PC-3 (cell line): ENCODE data around the gene THSD7A. TPM values are rescaled to one million over a fixed set of nuclear protein-coding genes. Genes with fewer than 3 reads are reported as not detected.

Experiments
- ATAC-seq: fragments of 200-7000 bp; cut with Tn5 transposase; 2 replicates; pipeline ENCODE4 v1.9.1; 2020; ENCODE audit warnings: mild to moderate bottlenecking, moderate library complexity
- Bru-seq: library from RNA; stranded (reverse); fragments of 400-500 nt; gene quantifications from one replicate; lab custom pipeline; 2021; lab: Mats Ljungman, UMichigan
- BruChase-seq, 2 experiments: library from RNA; stranded (reverse); fragments of 400-500 nt; gene quantifications; one replicate each; lab custom pipeline; 2021; lab: Mats Ljungman, UMichigan
- BruUV-seq: library from RNA; stranded (reverse); fragments of 400-500 nt; replicated peaks from 2 replicates; lab custom pipeline; 2021; lab: Mats Ljungman, UMichigan
- CTCF ChIA-PET: fragments of 300-600 bp; sonication (Branson Sonifier 250); formaldehyde crosslinking; loops from one replicate; lab custom pipeline; 2022; ENCODE audit warnings: antibody characterized with exemption; lab: Charles Lee
- POLR2A ChIA-PET: fragments of 300-600 bp; sonication (Branson Sonifier 250); formaldehyde crosslinking; loops from one replicate; lab custom pipeline; 2022; ENCODE audit warnings: antibody characterized with exemption; ENCODE audit not compliant: unreplicated experiment; lab: Charles Lee
- DNase-seq: peaks from one replicate; pipeline ENCODE4 v3.0.0-alpha.2; 2015
- H2AFZ ChIP-seq: fragments of 300-600 bp; sonication (generic); 2 replicates; pipeline ENCODE4 v1.6.0; 2016; ENCODE audit warnings: antibody characterized with exemption, low read length
- H3F3A ChIP-seq: fragments of 300-600 bp; sonication (generic); one replicate; pipeline ENCODE4 v1.6.0; 2017; ENCODE audit warnings: antibody characterized with exemption, low read length, control low read depth, mild to moderate bottlenecking; ENCODE audit not compliant: unreplicated experiment
- H3K27ac ChIP-seq: fragments of 300-600 bp; sonication (generic); 2 replicates; pipeline ENCODE4 v1.5.1; 2016; ENCODE audit warnings: mild to moderate bottlenecking, low read length
- H3K27me3 ChIP-seq: fragments of 300-600 bp; sonication (generic); 2 replicates; pipeline ENCODE4 v1.6.1; 2016; ENCODE audit warnings: low read length, mixed read lengths
- H3K36me3 ChIP-seq: fragments of 300-600 bp; sonication (generic); 2 replicates; pipeline ENCODE4 v1.6.1; 2016; ENCODE audit warnings: low read depth, mixed run types, low read length, mixed read lengths
- H3K4me1 ChIP-seq: fragments of 300-600 bp; sonication (generic); 2 replicates; pipeline ENCODE4 v1.5.1; 2016; ENCODE audit warnings: low read length; ENCODE audit not compliant: insufficient read depth
- H3K4me2 ChIP-seq: fragments of 300-600 bp; sonication (generic); 2 replicates; pipeline ENCODE4 v1.6.0; 2016; ENCODE audit warnings: low read length
- H3K4me3 ChIP-seq: fragments of 300-600 bp; sonication (generic); 2 replicates; pipeline ENCODE4 v1.5.1; 2016; ENCODE audit warnings: mild to moderate bottlenecking, low read length, mixed read lengths
- H3K79me2 ChIP-seq: fragments of 300-600 bp; sonication (generic); 2 replicates; pipeline ENCODE4 v1.6.1; 2017; ENCODE audit warnings: low read length, mixed read lengths
- H3K9ac ChIP-seq: fragments of 300-600 bp; sonication (generic); 2 replicates; pipeline ENCODE4 v1.6.0; 2016; ENCODE audit warnings: mild to moderate bottlenecking, low read length
- H3K9me2 ChIP-seq: fragments of 300-600 bp; sonication (generic); replicated peaks from 2 replicates; pipeline ENCODE4 v1.6.1; 2016; ENCODE audit warnings: mixed run types, low read length, mixed read lengths
- H3K9me3 ChIP-seq: fragments of 300-600 bp; sonication (generic); 2 replicates; pipeline ENCODE4 v1.6.1; 2016; ENCODE audit warnings: low read length, mixed read lengths
- H4K20me1 ChIP-seq: fragments of 300-600 bp; sonication (generic); 2 replicates; pipeline ENCODE4 v1.6.1; 2016; ENCODE audit warnings: low read length, mixed read lengths
- CTCF ChIP-seq: fragments of 300-600 bp; sonication (generic); conservative IDR thresholded peaks from 2 replicates; pipeline ENCODE4 v1.5.1; 2017; ENCODE audit warnings: antibody characterized with exemption, low read depth, mild to moderate bottlenecking, low read length
- EZH2 ChIP-seq: fragments of 300-600 bp; sonication (generic); IDR thresholded peaks from one replicate; pipeline ENCODE4 v1.6.1; 2017; ENCODE audit warnings: antibody characterized with exemption, mild to moderate bottlenecking, low read length; ENCODE audit not compliant: unreplicated experiment
- EZH2phosphoT487 ChIP-seq: fragments of 300-600 bp; sonication (generic); IDR thresholded peaks from 2 replicates; pipeline ENCODE4 v1.6.1; 2018; ENCODE audit warnings: mild to moderate bottlenecking, antibody characterized with exemption, low read length, borderline replicate concordance
- intact Hi-C: fragments of 100-400 bp; cut with micrococcal nuclease; formaldehyde crosslinking; loops from 2 replicates; pipeline ENCODE4 v1.9.0; 2023
- long read RNA-seq: library from polyadenylated mRNA; unstranded; transcript quantifications from one replicate; pipeline ENCODE4 v2.0.0, GENCODE V29; 2021; ENCODE audit not compliant: unreplicated experiment
- total RNA-seq: library from RNA; depleted of rRNA; stranded (reverse); fragments of >200 nt; gene quantifications from 2 replicates; pipeline ENCODE4 v1.2.3, GENCODE V29; 2014; rRNA removed

The THSD7A gene
- 0.04 and 0.06 TPM in 2 replicates for total RNA-seq
- percentile 40 among the genes with signal in this experiment for Bru-seq, nascent RNA
- percentile 34 among the genes with signal in this experiment for BruChase-seq, experiment 1, labeled RNA remaining after a 6-hour chase
- BruChase-seq, experiment 2, labeled RNA remaining after a 2-hour chase: percentile 45 among the genes with signal in this experiment
- long read RNA-seq, partial matches to known transcripts: 2 of 4 reads
- long read RNA-seq, other reads (novel, unspliced or antisense): 2 of 4 reads

GRCh38 chr7:11831736-11832495 is at the start of gene THSD7A:
TSS of gene THSD7A (minus strand) at chr7:11832198. CDS start at chr7:11831946, 252 bp downstream.
- Histone ChIP-seq H3K4me3 (peak within 1 kb of the TSS; percentile 76), H3F3A (no peaks in the 10 kb centered on the region), H3K9ac (no peak within 1 kb of the TSS; the same call in 1 of the 2 replicates), H3K9me2 (no peaks in the 10 kb centered on the region), H3K4me2 (peak within 1 kb of the TSS; percentile 93), H3K27ac (no peak within 1 kb of the TSS), H3K79me2 (no peaks in the 10 kb centered on the region), H3K4me1 (no peaks in the 10 kb centered on the region), H2AFZ (peak within 1 kb of the TSS; percentile 86), H3K27me3 (no peaks in the 10 kb centered on the region), H4K20me1 (no peaks in the 10 kb centered on the region), H3K36me3 (no peaks in the 10 kb centered on the region), H3K9me3 (no peaks in the 10 kb centered on the region)
- ChIA-PET POLR2A (no interaction called here), CTCF (interaction anchor here (0.7 to 1.3 kb wide), 2 partner anchors 266 to 404 kb away, joined by 4 to 5 read pairs; no protein-coding TSS in a partner anchor)
- ATAC-seq: peak; percentile 95
- intact Hi-C loops: loop anchor here (1.0 to 10.0 kb wide), 6 partner anchors 85 to 460 kb away; no protein-coding TSS in a partner anchor
- BruUV-seq: no TSS peak
- peak; percentile 56 for DNase-seq
- TF ChIP-seq EZH2phosphoT487 (no peak), CTCF (no peak), EZH2 (no peak)

- Histone ChIP-seq H3K36me3 (no peaks in the 10 kb centered on the region), H3K9me2 (no peaks in the 10 kb centered on the region), H3F3A (no peaks in the 10 kb centered on the region), H3K4me1 (no peaks in the 10 kb centered on the region), H3K9ac (no peak overlapping the region), H3K79me2 (no peaks in the 10 kb centered on the region), H3K27me3 (no peaks in the 10 kb centered on the region), H3K4me2 (no peak overlapping the region), H3K9me3 (no peaks in the 10 kb centered on the region), H4K20me1 (no peaks in the 10 kb centered on the region), H2AFZ (no peak overlapping the region), H3K27ac (no peak overlapping the region), H3K4me3 (no peak overlapping the region)
- DNase-seq (no peak), ATAC-seq (no peak)
- TF ChIP-seq CTCF: no peak
- CTCF ChIA-PET: no interaction called here
- intact Hi-C loops: no loop called here
- POLR2A ChIA-PET: no interaction called here
- BruUV-seq: no TSS peak
Observed at GRCh38 chr7:11881680-11882079, 49.7 kb upstream of the THSD7A start.
